ENCODE results near the gene DAAM1. TPM values are rescaled to one million over a fixed set of nuclear protein-coding genes. Genes with fewer than 3 reads are reported as not detected.
A peak's percentile ranks its signal among the peaks of the same experiment; 100 is the strongest.

Gene DAAM1
- total RNA-seq, 1 donor from 2014 or later = 75.2 TPM

- DNase-seq = no peak
These were observed 175.2 kb downstream of the DAAM1 start for GRCh38 chr14:59363531-59364226.

GRCh38 chr14:59370158-59370742, 181.8 kb downstream of the DAAM1 start:
- no peak for DNase-seq

GRCh38 chr14:59371771-59372170, 183.3 kb downstream of the DAAM1 start:
- no peak for DNase-seq

DNA sequence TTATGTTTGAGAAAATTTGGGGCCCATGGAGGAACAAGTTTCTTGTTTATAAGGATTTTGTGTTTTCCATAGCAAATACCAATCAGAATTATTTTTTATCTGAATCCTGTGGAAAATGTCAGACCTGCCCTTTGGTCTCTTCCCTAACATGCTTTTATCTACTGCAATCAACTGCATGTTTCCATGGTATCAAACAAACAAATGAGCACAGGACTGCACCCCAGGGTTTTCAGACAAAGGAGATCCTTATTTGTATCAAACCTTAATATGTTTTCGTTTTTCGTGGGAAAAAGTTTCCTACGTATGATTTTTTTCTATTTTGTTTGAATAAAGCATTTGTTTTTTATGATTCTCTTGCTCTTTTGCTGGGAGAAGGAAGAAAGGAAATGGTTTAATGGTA, 185.6 kb downstream of the DAAM1 start:
- DNase-seq = no peak

- no peak for DNase-seq
These were observed 188.2 kb downstream of the DAAM1 start for GRCh38 chr14:59376686-59377085.

- no peak for DNase-seq
These were observed 189.0 kb downstream of the DAAM1 start for GRCh38 chr14:59377491-59377890.

- no peak for DNase-seq
These were observed 189.6 kb downstream of the DAAM1 start for GRCh38 chr14:59377991-59378601.

DNA sequence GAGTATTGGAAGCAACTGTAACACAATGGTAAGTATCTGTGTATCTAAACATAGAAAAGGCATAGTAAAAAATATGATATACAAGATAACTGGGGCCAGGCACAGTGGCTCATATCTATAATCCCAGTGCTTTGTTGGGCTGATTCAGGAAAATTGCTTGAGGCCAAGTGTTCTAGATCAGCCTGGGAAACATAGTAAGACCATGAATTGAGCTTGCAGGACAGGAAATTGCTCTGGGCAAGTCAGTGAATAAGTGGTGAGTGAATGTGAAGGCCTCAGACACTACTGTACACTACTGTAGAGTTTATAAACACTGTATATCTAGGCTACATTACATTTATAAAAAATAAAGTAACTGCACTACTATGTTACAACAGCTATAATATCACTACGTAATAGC, 201.5 kb downstream of the DAAM1 start:
- no peak for DNase-seq

GRCh38 chr14:59391388-59391787, 202.9 kb downstream of the DAAM1 start:
- no peak for DNase-seq

DNA sequence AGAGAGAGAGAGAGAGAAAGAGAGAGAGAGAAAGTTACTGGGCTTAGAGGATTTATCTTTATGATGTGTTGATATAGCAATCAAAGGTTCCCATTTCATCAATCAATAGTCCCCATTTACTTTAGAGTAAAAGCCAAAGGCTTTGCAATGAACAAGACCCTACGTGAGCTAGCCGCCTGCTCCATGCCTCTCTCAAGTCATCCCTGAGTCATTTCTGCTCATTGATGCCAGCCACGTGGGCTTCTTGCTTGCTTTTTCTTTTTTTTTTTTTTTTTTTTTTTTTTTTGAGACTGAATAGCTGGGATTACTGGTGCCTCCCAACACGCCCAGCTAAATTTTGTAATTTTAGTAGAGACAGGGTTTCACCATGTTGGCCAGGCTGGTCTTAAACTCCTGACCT, 205.8 kb downstream of the DAAM1 start:
- DNase-seq = no peak

DNA sequence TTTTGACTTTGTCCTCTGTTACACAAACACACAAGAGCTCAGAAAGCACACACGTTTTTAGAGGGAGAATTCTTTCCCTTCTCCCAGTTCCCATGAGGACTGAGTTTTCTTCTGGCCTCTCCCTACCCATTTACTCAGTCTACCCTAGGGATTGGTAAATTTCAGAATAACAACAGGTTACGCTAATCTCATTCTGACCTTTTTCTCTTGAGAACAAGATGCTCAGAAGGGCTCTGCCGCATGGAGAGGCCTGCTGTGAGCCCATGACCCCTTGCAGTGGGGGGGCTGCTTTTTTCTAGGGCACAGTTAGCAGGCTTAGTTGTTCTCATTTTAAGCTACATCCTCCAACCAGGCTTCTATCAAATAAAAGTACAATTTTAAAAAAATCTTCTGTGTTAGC, 207.2 kb downstream of the DAAM1 start:
- no peak for DNase-seq

- DNase-seq = no peak
These were observed 210.4 kb downstream of the DAAM1 start for GRCh38 chr14:59398841-59399240.

DNA sequence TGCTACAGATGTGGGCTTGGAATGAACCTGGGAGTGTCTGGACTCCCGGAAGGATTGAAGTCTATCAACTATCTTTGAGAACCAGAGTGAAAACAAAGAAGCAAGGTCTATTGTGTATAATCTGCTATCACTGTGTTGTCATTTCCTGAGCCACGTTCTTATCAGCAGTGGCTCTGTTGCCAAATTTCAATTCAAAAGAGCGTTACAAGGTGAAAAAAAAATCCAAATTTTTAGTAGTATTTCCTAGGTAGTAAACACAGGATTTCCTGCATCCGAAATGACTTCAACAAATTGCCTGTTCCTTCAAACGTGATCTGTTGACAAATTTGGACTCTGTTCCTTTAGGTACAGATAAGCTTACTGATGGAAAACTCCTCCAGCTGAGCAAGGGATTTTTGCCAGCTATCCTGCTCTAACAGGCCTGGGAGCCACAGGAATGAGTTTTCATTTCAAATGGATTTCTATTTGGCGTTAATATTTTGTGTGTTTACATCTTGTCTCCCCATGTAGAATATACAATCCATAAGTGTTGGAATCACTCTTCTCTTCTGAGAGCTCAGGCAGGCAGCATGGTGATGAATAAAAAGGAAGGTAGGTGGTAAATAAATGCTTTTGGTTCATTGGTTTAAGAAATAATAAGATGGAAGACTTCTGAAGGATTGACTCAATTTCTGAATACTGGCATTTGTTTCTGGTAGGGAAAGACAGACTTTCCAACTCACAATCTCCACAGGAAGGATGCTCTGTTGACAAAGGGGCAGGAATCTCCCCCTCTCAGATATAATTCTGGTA, 218.2 kb downstream of the DAAM1 start:
- peak; percentile 42 for DNase-seq

DNA sequence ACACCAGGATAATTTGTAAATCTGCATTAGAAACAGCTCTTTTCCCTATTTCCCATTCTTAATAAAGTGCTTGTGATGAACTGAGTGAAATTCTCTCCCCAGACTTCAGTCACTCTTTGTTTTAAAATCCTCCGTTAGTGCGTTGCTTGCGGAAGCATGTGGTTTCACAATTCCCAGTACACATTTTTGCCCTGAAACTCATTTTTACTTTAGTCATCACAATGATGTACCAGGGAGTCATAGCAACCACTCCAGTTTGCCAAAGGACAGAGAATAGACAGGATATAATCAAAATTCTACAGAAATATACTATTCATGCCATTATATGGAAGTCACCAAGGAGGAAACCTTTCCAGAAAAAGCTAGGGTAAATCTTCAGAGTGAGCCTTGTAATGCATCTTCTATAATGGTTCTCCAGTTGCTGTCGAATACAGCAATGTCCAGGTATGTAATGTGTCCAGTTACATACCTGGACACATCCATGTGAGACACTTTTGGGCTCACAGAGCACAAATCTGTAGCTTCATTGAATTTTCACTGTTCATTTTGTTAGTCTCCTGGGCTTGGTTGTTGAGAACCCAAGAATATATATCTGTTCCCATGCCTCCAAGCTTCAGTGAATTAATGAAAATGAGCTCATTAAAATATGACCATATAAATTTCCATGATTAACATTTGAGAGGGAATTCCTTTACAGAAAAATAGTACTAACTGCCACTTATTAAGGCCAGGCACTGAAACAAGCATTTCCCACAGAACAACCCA, 219.0 kb downstream of the DAAM1 start:
- DNase-seq = peak; percentile 44

GRCh38 chr14:59415836-59416602, 227.6 kb downstream of the DAAM1 start:
- DNase-seq = no peak

DNA sequence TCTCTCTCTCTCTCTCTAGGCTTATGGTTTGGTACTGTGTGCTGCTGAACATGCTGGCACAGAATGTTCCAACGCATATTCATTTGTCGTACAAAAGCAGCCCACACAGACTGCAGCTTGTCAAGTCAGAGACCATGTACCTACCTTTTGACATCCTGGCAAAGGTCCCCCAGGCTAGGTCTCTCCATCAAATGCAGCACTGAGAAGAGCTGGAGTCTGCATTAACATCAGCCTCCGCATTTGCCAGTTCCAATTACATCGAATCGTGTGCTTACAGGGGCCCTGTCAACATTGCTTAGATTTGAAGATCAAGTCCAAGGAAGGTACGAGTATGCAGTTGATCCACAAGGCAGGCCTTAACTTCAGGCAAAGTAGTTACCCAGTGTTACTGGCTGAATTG, 228.8 kb downstream of the DAAM1 start:
- DNase-seq = no peak

GRCh38 chr14:59419303-59419702, 230.8 kb downstream of the DAAM1 start:
- DNase-seq = peak; percentile 19

Measured in skin of body (tissue), 2 donors.